Neural progenitor cell (in vitro differentiated cells): ENCODE data around the gene SBF2.

ENCODE experiments used
- CTCF ChIP-seq: fragments of 200-600 bp; sonication (generic); IDR thresholded peaks from 2 replicates; pipeline ENCODE4 v1.5.1; 2017; ENCODE audit warnings: antibody characterized with exemption, mild to moderate bottlenecking
- EZH2 ChIP-seq: fragments of 200-600 bp; sonication (generic); IDR thresholded peaks from 2 replicates; pipeline ENCODE4 v1.6.1; 2017; ENCODE audit warnings: antibody characterized with exemption, mild to moderate bottlenecking, moderate library complexity

GRCh38 chr11:10114593-10115404, 179.2 kb downstream of the SBF2 start:
- TF ChIP-seq CTCF = no peak
- TF ChIP-seq EZH2 = no peak
